Stimulated activated CD4-positive, alpha-beta T cell treated with anti-CD3 and anti-CD28 coated beads, TNF-alpha, amount 100 ng/mL, for 1 hour (primary cell): Measurements from ENCODE around the gene PEPD.

Source experiments
- DNase-seq, 3 donors: peaks; one replicate each; pipeline ENCODE4 v3.0.0-alpha.2; 2020; ENCODE audit warnings: low read depth in 3 of 3, low spot score in 1 of 3

PEPD gene

GRCh38 chr19:33546656-33547055, 25.1 kb upstream of the PEPD start:
- no peak for DNase-seq

- no peak for DNase-seq
Observed at GRCh38 chr19:33545217-33545981, 23.8 kb upstream of the PEPD start.

GRCh38 chr19:33535226-33535625, 13.6 kb upstream of the PEPD start:
- DNase-seq: no peak

GRCh38 chr19:33532859-33533460, 11.4 kb upstream of the PEPD start:
- DNase-seq: no peak

DNA sequence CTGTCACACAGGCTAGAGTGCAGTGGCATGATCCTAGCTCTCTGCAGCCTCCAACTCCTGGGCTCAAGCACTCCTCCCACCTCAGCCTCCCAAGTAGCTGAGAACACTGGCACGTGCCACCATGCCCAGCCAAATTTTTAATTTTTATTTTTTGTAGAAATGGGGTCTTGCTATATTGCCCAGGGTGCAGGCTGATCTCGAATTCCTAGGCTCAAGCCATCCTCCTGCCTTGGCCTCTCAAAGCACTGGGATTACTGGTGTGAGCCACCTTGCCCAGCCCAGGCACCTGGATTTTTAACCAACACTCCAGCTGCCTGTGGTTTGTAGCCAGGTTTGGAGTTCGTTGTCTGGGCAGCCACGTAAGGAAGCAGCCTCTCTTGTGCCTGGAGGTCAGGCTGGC, 9.3 kb upstream of the PEPD start:
- no peak for DNase-seq

GRCh38 chr19:33530296-33530695, 8.7 kb upstream of the PEPD start:
- DNase-seq: no peak

DNA sequence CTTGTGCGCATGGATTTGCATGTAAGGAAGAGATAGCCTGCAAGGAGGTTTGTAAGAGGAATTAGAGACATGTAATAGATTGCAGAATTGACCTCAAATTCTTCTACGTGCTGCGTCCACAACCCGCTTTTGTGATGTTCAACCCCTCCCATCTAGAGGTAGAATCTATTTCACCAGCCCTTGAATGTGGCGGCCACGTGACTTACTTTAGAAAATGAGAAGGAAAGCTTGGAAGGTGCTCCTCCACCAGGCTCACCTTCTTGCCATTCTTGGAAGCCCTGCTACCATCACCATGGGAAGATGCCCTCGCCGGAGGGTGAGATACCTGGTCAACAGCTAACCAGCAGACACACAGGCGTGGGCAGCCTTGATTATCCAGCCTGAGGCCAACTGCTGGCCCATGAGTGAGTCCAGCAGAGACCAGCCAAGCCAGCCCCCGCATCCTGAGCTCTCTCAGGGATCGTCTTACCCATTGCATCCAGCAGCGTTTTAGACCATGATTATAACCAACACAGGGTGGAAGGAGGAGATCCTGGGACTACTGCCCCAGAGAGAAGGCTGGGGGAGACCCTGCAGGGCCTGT, 7.6 kb upstream of the PEPD start:
- DNase-seq: no peak

DNA sequence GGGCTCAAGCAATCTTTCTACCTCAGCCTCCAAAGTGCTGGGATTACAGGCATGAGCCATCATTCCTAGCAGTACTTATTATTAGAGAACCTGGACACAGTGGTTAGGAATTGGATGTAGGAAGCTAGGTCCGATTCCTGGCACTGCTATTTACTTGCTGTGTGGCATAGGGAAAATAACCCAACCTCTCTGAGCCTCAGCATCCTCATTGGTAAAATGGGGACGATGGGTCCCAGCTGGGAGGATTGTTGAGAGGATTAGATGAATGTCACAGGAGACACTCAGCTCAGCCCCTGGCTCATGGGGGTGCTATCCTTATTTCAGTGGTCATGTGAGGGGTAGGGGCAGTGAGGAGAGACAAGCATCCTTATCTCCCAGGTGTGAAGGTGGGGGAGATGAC, 6.8 kb upstream of the PEPD start:
- DNase-seq: no peak

- no peak for DNase-seq
Observed at GRCh38 chr19:33527125-33527524, 5.5 kb upstream of the PEPD start.

GRCh38 chr19:33524024-33524664, 2.6 kb upstream of the PEPD start:
- DNase-seq: no peak

DNA sequence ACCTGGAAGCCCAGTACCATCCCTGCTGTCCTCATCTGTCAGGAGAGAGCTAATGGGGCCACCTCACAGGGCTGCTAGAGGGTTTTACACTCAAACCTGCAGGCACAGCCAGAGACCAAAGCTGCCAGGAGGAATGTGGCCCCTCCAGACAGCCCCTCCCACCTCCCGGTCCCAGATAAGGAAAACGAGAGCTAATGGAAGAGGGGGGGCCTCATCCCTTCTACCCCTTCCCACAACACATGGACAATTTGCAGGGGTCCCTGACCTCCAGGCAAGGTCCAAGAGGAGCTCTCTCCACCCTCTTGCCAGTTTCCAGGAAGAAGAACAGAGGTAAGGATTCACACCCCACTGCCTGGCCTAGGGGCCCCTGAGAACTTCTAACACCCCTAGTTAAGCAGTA, 1.6 kb upstream of the PEPD start:
- DNase-seq: no peak

DNA sequence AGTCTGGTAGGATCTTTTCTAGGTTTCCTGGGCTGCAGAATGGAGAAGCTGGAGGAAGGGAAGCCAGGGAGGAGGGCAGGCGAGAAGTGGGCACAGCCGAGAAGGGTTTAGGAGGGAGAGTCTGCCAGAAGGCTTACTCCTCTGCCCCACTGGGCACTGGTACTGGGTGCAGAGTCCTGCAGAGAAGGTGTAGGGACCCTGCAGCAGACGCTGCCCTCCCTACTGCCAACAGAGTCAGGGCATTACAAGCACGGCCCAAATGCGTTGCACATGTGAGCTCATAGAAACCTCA, 726 bp upstream of the PEPD start:
- DNase-seq: no peak

GRCh38 chr19:33520844-33521479, 629 bp downstream of the PEPD start:
- no peak for DNase-seq

- DNase-seq: no peak
Observed at GRCh38 chr19:33520048-33520643, 1.4 kb downstream of the PEPD start.

- no peak for DNase-seq
Observed at GRCh38 chr19:33519416-33519815, 2.2 kb downstream of the PEPD start.

GRCh38 chr19:33518541-33518940, 3.0 kb downstream of the PEPD start:
- no peak for DNase-seq

- no peak for DNase-seq
Observed at GRCh38 chr19:33517922-33518321, 3.7 kb downstream of the PEPD start.

- DNase-seq: no peak
Observed at GRCh38 chr19:33515921-33516320, 5.7 kb downstream of the PEPD start.

DNA sequence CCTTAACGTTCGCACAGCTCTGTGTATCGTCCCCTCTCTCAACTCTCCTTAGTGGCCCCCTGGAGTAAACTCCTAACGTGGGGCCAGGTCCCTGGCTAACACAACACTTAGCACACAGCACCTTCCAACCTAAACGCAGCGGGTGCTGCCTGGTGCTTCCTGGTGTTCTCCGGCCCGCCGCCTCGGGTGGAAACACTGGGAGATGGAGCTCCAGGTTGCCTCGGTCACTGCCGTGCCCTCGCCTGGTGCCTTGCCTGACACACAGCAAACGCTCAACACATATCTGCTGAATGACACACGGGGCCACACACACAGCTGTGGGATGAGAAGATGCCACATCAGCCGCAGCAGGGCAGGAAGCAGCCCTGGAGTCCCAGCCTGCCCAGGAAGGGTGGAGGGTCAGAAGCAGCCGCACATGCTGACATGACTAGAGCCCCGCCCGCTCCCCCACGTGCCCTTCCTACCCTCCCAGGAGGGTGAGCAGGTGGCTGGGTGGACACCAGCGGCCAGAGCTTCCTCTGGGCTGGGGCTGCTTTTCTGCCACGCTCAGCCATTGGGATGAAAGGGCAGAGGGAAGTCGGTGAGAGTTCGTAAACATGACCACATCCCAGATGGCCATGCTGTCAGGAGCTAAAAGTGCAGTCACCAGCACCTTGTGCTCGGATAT, 6.6 kb downstream of the PEPD start:
- DNase-seq: no peak

DNA sequence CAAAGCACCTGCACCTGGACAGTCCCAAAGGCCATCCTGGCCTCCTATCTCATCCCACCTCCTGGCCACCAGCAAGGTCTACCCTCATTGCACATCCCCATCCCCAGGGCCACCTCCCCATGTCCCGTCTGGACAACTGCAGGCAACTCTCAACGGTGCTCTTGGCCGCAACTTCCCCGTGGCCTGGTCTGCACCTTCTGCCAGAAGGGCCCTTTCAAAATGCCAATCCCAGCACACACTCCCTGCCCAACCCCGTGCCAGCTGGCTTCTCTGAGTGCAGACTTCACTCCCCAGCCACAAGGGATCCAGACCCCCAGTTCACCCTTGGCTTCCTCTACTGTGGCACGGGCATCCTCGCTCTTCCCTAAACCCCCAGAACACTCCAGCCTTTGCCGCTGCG, 8.2 kb downstream of the PEPD start:
- DNase-seq: no peak

- DNase-seq: no peak
Observed at GRCh38 chr19:33512580-33513137, 8.9 kb downstream of the PEPD start.
